Ascending aorta (tissue), 2 donors: ENCODE results near the gene POU2F1. TPM values are rescaled to one million over a fixed set of nuclear protein-coding genes. Genes with fewer than 3 reads are reported as not detected.

Experiments used
- DNase-seq, 2 donors: peaks; one replicate each; pipeline ENCODE4 v3.0.0-alpha.2; 2019; ENCODE audit warnings: low spot score in 2 of 2
- H3K27ac ChIP-seq, 2 donors: fragments of 200-600 bp; sonication (generic); one replicate each; pipeline ENCODE4 v1.5.1; 2016 to 2017; ENCODE audit warnings: mild to moderate bottlenecking in 1 of 2
- H3K27me3 ChIP-seq: fragments of 200-600 bp; sonication (generic); one replicate; pipeline ENCODE4 v1.5.1; 2017
- H3K36me3 ChIP-seq, 2 donors: fragments of 200-600 bp; sonication (generic); one replicate each; pipeline ENCODE4 v1.5.1; 2016
- H3K4me1 ChIP-seq, 2 donors: fragments of 200-600 bp; sonication (generic); one replicate each; pipeline ENCODE4 v1.5.1; 2016 to 2017; ENCODE audit warnings: mild to moderate bottlenecking in 1 of 2
- H3K4me3 ChIP-seq, 2 donors: fragments of 200-600 bp; sonication (generic); one replicate each; pipeline ENCODE4 v1.5.1; 2016 to 2017; ENCODE audit warnings: mild to moderate bottlenecking in 1 of 2
- H3K9me3 ChIP-seq, 2 donors: fragments of 200-600 bp; sonication (generic); one replicate each; pipeline ENCODE4 v1.5.1; 2016
- CTCF ChIP-seq, 3 experiments: fragments of 200-600 bp in 2 of 3; fragments of 450-650 bp in 1 of 3; sonication (generic) in 2 of 3; IDR thresholded peaks; one replicate each; pipeline ENCODE4 v1.5.1; 2016 to 2019; ENCODE audit warnings: antibody characterized with exemption in 3 of 3, mild to moderate bottlenecking in 1 of 3, moderate library complexity in 1 of 3
- intact Hi-C: fragments of 100-400 bp; cut with DNase I; formaldehyde crosslinking; loops from one replicate; pipeline ENCODE4 v1.15.1; 2023
- total RNA-seq: library from RNA; depleted of rRNA; stranded (reverse); fragments of >200 nt; gene quantifications from one replicate; pipeline ENCODE4 v1.1.0, GENCODE V29; 2016

Gene POU2F1
- total RNA-seq, 1 donor from 2014 or later = 3.0 TPM

DNA sequence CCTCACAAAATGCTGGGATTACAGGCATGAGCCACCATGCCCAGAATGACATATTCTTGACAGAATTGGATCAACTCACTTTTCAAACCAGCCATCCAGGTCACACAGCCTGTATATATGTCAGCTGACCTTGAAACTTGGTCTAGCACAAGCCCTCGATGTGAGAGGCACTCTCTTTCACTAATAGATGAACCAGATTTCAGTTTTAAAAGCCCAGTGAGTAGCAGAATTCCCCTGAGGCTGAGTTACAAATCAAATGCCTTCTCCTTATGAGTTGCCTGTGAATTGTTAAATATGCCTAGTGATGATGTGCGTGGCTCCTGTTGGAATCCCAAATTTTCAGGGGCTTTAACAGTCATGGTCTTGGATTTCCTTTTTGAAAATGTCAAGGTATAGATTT is 208.9 kb downstream of the POU2F1 start:
- Histone ChIP-seq H3K36me3 (no peaks in the 10 kb centered on the region), H3K9me3 (no peaks in the 10 kb centered on the region), H3K4me1 (no peaks in the 10 kb centered on the region), H3K27me3 (no peaks in the 10 kb centered on the region), H3K27ac (no peak overlapping the region), H3K4me3 (no peak overlapping the region)
- DNase-seq = no peak
- intact Hi-C loops = no loop called here
- no peak for TF ChIP-seq CTCF (IDR thresholded peaks at IDR 0.05)

GRCh38 chr1:167430134-167430848 is 209.6 kb downstream of the POU2F1 start:
- Histone ChIP-seq H3K27me3 (no peaks in the 10 kb centered on the region), H3K9me3 (no peaks in the 10 kb centered on the region), H3K4me1 (no peaks in the 10 kb centered on the region), H3K36me3 (no peaks in the 10 kb centered on the region), H3K4me3 (no peak overlapping the region), H3K27ac (no peak overlapping the region)
- intact Hi-C loops = no loop called here
- no peak for TF ChIP-seq CTCF (IDR thresholded peaks at IDR 0.05)
- no peak for DNase-seq

GRCh38 chr1:167430849-167431242 is 210.2 kb downstream of the POU2F1 start:
- no peaks in the 10 kb centered on the region for H3K27me3 ChIP-seq
- no peak for TF ChIP-seq CTCF (IDR thresholded peaks at IDR 0.05)
- intact Hi-C loops = no loop called here
- no peak overlapping the region for H3K4me3 ChIP-seq
- H3K4me1 ChIP-seq = no peaks in the 10 kb centered on the region
- no peak overlapping the region for H3K27ac ChIP-seq
- no peak for DNase-seq
- H3K9me3 ChIP-seq = no peaks in the 10 kb centered on the region
- H3K36me3 ChIP-seq = no peaks in the 10 kb centered on the region

DNA sequence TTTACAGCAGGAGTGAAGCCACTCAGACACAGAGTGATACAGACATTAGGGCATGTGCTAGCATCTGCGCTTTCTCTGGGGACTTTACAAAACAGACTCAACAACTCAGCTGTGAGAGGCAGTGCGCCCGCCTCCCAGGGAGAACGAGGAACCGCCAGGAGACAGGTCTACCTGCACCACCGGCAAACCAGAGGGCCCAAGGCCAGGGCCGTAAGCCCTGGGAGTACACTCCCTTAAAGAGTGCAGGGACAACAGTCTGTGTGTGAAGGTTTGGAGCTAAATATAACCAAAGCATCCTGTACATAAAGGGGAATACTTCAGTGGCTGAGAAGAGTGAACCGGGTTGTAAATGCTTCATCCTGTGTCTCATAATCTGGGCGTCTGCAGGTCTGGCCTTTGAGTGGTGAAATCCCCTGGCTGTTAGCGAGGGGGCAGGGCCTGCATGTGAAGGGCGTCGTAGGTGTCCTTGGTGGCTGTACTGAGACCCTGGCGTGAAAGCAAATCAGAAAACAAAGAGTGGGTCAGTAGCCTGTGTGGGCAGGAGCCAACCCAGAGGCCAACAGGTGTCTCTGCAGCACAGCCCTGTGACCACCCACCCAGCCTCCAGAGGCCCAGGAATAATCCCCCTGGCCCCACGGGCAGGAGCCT is 210.7 kb downstream of the POU2F1 start:
- H3K4me1 ChIP-seq = no peaks in the 10 kb centered on the region
- no peaks in the 10 kb centered on the region for H3K27me3 ChIP-seq
- no peaks in the 10 kb centered on the region for H3K9me3 ChIP-seq
- H3K36me3 ChIP-seq = no peaks in the 10 kb centered on the region
- TF ChIP-seq CTCF (IDR thresholded peaks at IDR 0.05) = no peak
- intact Hi-C loops = no loop called here
- DNase-seq = no peak
- H3K27ac ChIP-seq = no peak overlapping the region
- no peak overlapping the region for H3K4me3 ChIP-seq

GRCh38 chr1:167431909-167432650 is 211.4 kb downstream of the POU2F1 start:
- intact Hi-C loops = no loop called here
- Histone ChIP-seq H3K4me3 (no peak overlapping the region), H3K9me3 (no peaks in the 10 kb centered on the region), H3K27ac (no peak overlapping the region), H3K27me3 (no peaks in the 10 kb centered on the region), H3K36me3 (no peaks in the 10 kb centered on the region), H3K4me1 (no peaks in the 10 kb centered on the region)
- TF ChIP-seq CTCF (IDR thresholded peaks at IDR 0.05) = no peak
- no peak for DNase-seq
